Effector memory CD4-positive, alpha-beta T cell (primary cell): ENCODE measurements around the gene IRGM.
"Not testable (repeated sequence)": the region's sequence is repeated elsewhere in the genome, so short reads cannot be mapped to it uniquely, and the experiment has no call there.

Experiments used
- DNase-seq, 3 donors: peaks; one replicate each; pipeline ENCODE4 v3.0.0-alpha.2; 2020
- H3K27ac ChIP-seq: 2 replicates; pipeline ENCODE4 v1.7.0; 2013; ENCODE audit warnings: mild to moderate bottlenecking, low read length, moderate library complexity; ENCODE audit not compliant: insufficient read depth, poor library complexity, severe bottlenecking
- H3K27me3 ChIP-seq: replicated peaks from 2 replicates; pipeline ENCODE4 v1.7.0; 2013; ENCODE audit warnings: mild to moderate bottlenecking, low read length; ENCODE audit not compliant: insufficient read depth, control insufficient read depth, poor library complexity, severe bottlenecking
- H3K36me3 ChIP-seq: 2 replicates; pipeline ENCODE4 v1.7.0; 2013; ENCODE audit warnings: mild to moderate bottlenecking, low read length, moderate library complexity; ENCODE audit not compliant: control insufficient read depth, insufficient read depth
- H3K4me1 ChIP-seq: 2 replicates; pipeline ENCODE4 v1.7.0; 2013; ENCODE audit warnings: low read length, mild to moderate bottlenecking; ENCODE audit not compliant: control insufficient read depth, insufficient read depth, poor library complexity, severe bottlenecking
- H3K4me3 ChIP-seq: 2 replicates; pipeline ENCODE4 v1.7.0; 2013; ENCODE audit warnings: low read length, low read depth, mild to moderate bottlenecking; ENCODE audit not compliant: insufficient read depth, poor library complexity, severe bottlenecking
- H3K9me3 ChIP-seq: 2 replicates; pipeline ENCODE4 v1.7.0; 2013; ENCODE audit warnings: mild to moderate bottlenecking, low read length, moderate library complexity; ENCODE audit not compliant: control insufficient read depth
- total RNA-seq, 3 donors: gene quantifications; one replicate each; lab custom pipeline; 2026; lab: John Stamatoyannopoulos, UW

IRGM gene, protein sequence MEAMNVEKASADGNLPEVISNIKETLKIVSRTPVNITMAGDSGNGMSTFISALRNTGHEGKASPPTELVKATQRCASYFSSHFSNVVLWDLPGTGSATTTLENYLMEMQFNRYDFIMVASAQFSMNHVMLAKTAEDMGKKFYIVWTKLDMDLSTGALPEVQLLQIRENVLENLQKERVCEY
- total RNA-seq: 4.7 to 14.7 (median 6.2) reads per million in 3 donors

DNA sequence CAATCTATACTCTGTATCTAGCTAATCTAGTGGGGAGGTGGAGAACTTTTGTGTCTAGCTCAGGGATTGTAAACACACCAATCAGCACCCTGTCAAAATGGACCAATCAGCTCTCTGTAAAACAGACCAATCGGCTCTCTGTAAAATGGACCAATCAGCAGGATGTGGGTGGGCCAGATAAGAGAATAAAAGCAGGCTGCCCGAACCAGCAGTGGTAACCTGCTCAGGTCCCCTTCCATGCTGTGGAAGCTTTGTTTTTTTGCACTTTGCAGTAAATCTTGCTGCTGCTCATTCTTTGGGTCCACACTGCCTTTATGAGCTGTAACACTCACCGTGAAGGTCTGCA is at the start of gene IRGM:
Gene IRGM (plus strand): TSS at position 214 of the 346 bp plus-strand sequence. CDS start 1,603 bp downstream, outside the sequence.
- H3K9me3 ChIP-seq, H3K4me1 ChIP-seq, H3K27me3 ChIP-seq, H3K36me3 ChIP-seq: not testable (repeated sequence)
- peak within 1 kb of the TSS; percentile 16 for H3K4me3 ChIP-seq
- peak within 1 kb of the TSS; percentile 48 for H3K27ac ChIP-seq
- DNase-seq: peak in 2 of 3 donors; percentile 8 to 14

DNA sequence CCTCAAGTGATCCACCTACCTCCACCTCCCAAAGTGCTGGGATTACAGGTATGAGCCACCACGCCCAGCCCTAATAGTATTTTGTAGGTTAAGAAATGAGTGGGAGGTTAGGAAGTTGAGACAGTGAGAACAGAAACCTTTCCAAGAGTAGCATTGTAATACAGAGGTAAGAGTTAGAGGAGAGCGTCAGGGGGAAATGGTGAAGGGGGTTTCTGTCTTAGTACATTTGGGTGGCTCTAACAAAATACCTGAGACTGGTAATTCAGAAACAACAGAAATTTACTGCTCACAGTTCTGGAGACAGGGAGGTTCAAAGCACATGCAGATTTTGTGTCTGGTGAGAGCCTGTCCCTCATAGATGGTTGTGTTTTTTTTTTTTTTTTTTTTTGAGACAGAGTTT is 48.9 kb upstream of the IRGM start:
- Histone ChIP-seq H3K27ac (no peak overlapping the region), H3K27me3 (no peaks in the 10 kb centered on the region), H3K36me3 (no peaks in the 10 kb centered on the region), H3K4me3 (no peak overlapping the region), H3K4me1 (no peaks in the 10 kb centered on the region), H3K9me3 (no peaks in the 10 kb centered on the region)
- DNase-seq: no peak

DNA sequence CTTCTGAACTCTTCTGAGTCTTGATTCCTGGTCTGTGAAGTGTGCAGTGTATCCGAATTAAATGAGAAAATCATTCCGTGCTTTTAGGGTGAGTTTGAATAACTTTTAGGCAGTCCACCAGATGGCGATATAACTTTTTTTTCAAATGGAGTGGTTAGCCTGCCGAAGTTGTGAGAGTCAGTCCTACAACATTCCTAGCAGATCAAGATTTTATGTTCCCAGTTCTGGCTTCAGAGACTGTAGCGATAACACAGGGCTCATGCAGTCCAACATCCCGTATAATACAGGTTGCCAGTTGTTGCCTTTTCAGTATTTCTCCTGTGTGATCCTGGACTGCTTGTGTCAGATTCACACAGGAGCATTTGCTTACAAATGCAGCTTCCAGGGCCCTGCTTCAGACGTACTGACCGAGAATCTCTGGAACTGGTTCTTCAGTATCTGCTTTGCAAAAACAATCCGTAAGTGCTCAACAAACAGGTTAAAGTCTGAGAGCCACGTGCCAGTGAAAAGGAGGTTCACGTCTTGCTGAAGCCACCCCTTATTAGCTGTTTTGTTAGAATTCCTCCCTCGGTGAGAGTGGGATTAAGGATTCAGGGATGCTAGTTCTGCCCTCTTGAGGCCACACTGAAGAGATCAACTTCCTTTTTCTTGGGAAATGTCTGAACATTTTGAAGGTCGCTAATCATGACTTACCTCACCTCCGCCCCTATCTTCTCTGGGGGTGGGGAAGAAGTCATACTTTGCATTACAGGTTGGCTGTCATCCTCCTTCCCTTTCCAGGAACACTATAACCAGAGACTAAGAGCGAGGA is 45.0 kb upstream of the IRGM start:
- H3K27ac ChIP-seq: no peak overlapping the region
- no peak overlapping the region for H3K4me3 ChIP-seq
- no peaks in the 10 kb centered on the region for H3K4me1 ChIP-seq
- no peak for DNase-seq
- no peaks in the 10 kb centered on the region for H3K36me3 ChIP-seq
- H3K9me3 ChIP-seq: no peaks in the 10 kb centered on the region
- no peaks in the 10 kb centered on the region for H3K27me3 ChIP-seq

DNA sequence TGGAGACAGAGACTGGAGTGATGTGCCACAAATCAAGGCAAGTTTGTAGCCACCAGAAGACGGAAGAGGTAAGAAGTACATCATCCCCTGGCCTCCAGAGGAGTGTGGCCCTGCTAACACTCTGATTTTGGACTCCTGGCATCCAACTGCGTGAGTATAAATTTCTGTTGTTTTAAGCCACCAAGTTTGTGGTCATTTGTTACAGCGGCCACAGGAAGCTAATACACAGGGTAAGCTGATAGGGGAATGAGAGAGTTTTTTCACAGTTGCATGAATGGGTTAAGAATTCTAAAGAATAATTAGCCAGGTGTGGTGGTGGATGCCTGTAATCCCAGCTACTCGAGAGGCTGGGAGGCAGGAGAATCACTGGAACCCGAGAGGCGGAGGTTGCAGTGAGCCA is 41.9 kb upstream of the IRGM start:
- H3K36me3 ChIP-seq: no peaks in the 10 kb centered on the region
- H3K9me3 ChIP-seq: no peaks in the 10 kb centered on the region
- H3K27ac ChIP-seq: no peak overlapping the region
- no peak overlapping the region for H3K4me3 ChIP-seq
- DNase-seq: no peak
- no peaks in the 10 kb centered on the region for H3K27me3 ChIP-seq
- H3K4me1 ChIP-seq: no peaks in the 10 kb centered on the region

DNA sequence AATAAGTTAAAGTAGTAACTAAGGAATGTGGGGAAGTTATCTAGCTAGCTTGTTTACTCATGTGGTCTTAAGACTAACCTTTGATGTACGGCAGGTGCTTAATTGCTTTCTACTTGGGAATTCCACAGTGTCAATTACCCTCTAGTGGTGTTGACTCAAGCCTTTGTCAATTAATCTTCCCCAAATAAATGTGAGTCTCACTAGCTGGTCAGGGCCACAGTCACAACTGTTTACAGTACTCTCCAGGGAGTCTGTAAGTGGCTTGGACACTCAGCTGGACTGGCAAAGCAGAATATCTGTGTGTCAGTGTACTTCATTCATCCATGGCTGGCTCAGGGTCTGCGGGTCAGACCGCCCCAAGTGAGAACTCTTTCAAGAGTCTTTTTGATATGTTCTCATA is 37.0 kb upstream of the IRGM start:
- Histone ChIP-seq H3K4me3 (no peak overlapping the region), H3K27me3 (no peaks in the 10 kb centered on the region), H3K36me3 (no peaks in the 10 kb centered on the region), H3K27ac (no peak overlapping the region), H3K9me3 (no peaks in the 10 kb centered on the region), H3K4me1 (no peaks in the 10 kb centered on the region)
- DNase-seq: no peak

DNA sequence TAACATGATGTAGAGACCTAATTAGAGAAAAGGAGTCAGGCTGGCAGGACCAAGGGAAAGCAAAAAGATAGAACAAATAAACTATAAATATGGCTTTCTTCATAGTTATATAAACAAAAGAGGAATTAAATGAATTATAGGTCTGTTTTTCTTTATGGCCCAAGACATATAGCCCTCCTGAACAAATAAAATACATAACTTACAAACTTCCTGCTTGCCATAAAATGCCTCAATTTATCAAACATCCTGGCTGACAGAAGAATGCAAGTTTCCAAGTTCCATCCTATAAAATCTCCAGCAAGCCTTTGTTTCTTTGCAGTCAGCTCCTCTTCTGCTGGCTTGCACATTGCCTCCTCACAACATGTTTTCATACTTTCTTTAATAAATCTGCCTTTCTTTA is 31.3 kb upstream of the IRGM start:
- H3K9me3 ChIP-seq: no peaks in the 10 kb centered on the region
- DNase-seq: no peak
- H3K27me3 ChIP-seq: no peaks in the 10 kb centered on the region
- H3K4me1 ChIP-seq: no peaks in the 10 kb centered on the region
- H3K36me3 ChIP-seq: no peaks in the 10 kb centered on the region
- H3K4me3 ChIP-seq: no peak overlapping the region
- no peak overlapping the region for H3K27ac ChIP-seq

DNA sequence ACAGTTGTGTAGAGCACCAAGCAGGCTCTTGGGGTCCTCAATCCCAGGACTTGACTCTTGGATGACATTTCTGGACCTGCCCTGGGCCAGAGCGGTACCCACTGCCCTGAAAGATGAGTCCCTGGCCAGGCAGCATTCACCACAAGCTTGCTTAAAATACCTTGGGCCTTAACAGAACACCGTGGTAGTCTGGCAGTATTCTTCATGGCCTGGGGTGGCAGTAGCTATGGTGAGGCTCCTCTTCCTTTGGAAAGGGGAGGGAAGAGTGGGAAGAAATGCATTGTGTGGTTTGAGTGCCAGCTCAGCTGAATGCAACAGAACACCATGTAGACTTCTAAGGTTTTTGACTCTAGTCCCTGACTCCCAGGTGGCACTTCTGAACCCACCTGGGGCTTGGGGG is 29.4 kb upstream of the IRGM start:
- no peaks in the 10 kb centered on the region for H3K36me3 ChIP-seq
- no peaks in the 10 kb centered on the region for H3K27me3 ChIP-seq
- DNase-seq: no peak
- no peaks in the 10 kb centered on the region for H3K9me3 ChIP-seq
- H3K4me3 ChIP-seq: no peak overlapping the region
- no peaks in the 10 kb centered on the region for H3K4me1 ChIP-seq
- no peak overlapping the region for H3K27ac ChIP-seq

DNA sequence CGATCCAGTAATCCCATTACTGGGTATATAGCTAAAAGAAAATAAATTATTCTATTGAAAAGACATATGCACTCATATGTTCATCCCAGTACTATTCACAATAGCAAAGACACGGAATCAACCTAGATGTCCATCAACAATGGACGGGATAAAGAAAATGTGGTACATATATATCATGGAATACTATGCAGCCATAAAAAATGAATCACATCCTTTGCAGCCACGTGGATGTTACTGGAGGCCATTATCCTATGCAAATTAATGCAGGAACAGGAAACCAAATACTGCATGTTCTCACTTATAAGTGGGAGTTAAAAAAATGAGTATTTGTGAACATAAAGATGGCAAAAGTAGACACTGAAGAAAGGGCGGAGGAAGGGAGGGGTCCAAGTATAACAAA is 16.6 kb upstream of the IRGM start:
- H3K9me3 ChIP-seq: peaks cover 6% of the 10 kb centered on the region
- no peak for DNase-seq
- no peak overlapping the region for H3K4me3 ChIP-seq
- H3K27ac ChIP-seq: no peak overlapping the region
- H3K4me1 ChIP-seq: no peaks in the 10 kb centered on the region
- H3K27me3 ChIP-seq: no peaks in the 10 kb centered on the region
- H3K36me3 ChIP-seq: no peaks in the 10 kb centered on the region

DNA sequence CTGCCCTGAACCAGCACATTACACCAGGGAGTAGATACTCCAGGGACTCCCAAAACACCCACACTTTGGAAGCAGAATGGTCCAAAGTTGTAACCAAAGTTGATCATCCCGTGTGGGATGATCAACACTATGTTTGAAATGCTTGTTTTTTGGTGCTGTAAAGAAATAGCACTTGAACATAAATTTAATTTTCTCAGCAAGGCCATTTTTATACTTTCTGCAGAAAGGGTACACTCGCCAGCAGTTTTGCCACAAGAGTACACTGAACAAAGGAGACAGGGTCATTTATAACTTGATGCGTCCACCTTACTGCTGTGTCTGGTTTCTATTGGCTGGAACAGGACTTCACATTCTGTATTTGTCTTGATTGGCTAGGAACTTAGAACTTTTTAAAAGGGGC is 14.5 kb upstream of the IRGM start:
- H3K27ac ChIP-seq, H3K36me3 ChIP-seq, H3K9me3 ChIP-seq, H3K4me3 ChIP-seq, H3K27me3 ChIP-seq, H3K4me1 ChIP-seq, DNase-seq: not testable (repeated sequence)

DNA sequence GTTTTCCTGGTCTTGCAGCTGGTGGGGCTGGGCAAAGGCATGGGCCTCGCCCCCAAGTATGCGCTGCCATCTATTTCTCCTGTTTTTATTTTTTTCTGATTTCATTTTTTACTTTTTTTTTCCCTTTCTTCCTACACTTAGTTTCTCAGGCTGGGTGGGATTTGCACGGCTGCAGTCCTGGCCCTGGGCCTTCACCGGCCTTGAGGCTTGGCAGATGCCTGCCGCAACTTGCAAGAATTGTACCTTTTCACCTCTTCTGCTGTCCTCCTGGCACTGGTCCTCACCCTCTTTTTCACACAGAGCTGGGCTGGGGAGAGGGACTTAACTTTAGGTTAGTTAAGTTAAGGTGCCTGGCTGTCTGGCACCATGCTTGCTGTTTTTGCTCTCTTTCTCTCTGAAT is 10.3 kb upstream of the IRGM start:
- no peaks in the 10 kb centered on the region for H3K27me3 ChIP-seq
- H3K4me1 ChIP-seq: no peaks in the 10 kb centered on the region
- no peaks in the 10 kb centered on the region for H3K36me3 ChIP-seq
- DNase-seq: no peak
- H3K4me3 ChIP-seq: no peak overlapping the region
- H3K9me3 ChIP-seq: peaks cover 6% of the 10 kb centered on the region
- H3K27ac ChIP-seq: no peak overlapping the region
